OCI-LY3 (cell line): ENCODE results near the gene MRNIP.

Experiments
- H2AFZ ChIP-seq: fragments of 200-600, 300-600 bp; shearing (Covaris generic); 2 replicates; pipeline ENCODE4 v1.6.0; 2014; ENCODE audit warnings: antibody characterized with exemption, low read depth, low read length
- H3K27ac ChIP-seq: fragments of 200-600, 300-600 bp; sonication (generic); 2 replicates; pipeline ENCODE4 v1.5.1; 2014; ENCODE audit warnings: mild to moderate bottlenecking, low read length, moderate library complexity, mixed read lengths
- H3K27me3 ChIP-seq: fragments of 200-600, 300-600 bp; sonication (generic); 2 replicates; pipeline ENCODE4 v1.6.1; 2014; ENCODE audit warnings: low read depth, low read length, mixed read lengths
- H3K36me3 ChIP-seq: fragments of 200-600, 300-600 bp; sonication (generic); replicated peaks from 2 replicates; pipeline ENCODE3; 2014; ENCODE audit warnings: low read depth, low read length, mixed read lengths
- H3K4me1 ChIP-seq: fragments of 300-600, 200-600 bp; sonication (generic); 2 replicates; pipeline ENCODE4 v1.6.1; 2014; ENCODE audit warnings: low read length, mixed read lengths
- H3K4me2 ChIP-seq: fragments of 200-600, 300-600 bp; sonication (generic); 2 replicates; pipeline ENCODE4 v1.6.1; 2014; ENCODE audit warnings: low read length, mixed read lengths
- H3K4me3 ChIP-seq: fragments of 300-600, 200-600 bp; sonication (generic); 2 replicates; pipeline ENCODE4 v1.5.1; 2014; ENCODE audit warnings: antibody characterized with exemption, mild to moderate bottlenecking, low read length, moderate library complexity
- H3K79me2 ChIP-seq: fragments of 300-600, 200-600 bp; shearing (Covaris generic); 2 replicates; pipeline ENCODE4 v1.6.1; 2014; ENCODE audit warnings: mild to moderate bottlenecking, low read length, mixed read lengths
- H3K9ac ChIP-seq: fragments of 300-600, 200-600 bp; shearing (Covaris generic); 2 replicates; pipeline ENCODE4 v1.6.0; 2014; ENCODE audit warnings: mild to moderate bottlenecking, low read length, moderate library complexity
- H3K9me3 ChIP-seq: fragments of 200-600, 300-600 bp; shearing (Covaris generic); 2 replicates; pipeline ENCODE4 v1.6.1; 2014; ENCODE audit warnings: low read length, mixed read lengths; ENCODE audit not compliant: insufficient read depth
- H4K20me1 ChIP-seq: fragments of 200-600, 300-600 bp; sonication (generic); 2 replicates; pipeline ENCODE4 v1.6.1; 2016; ENCODE audit warnings: low read length, mixed read lengths; ENCODE audit not compliant: insufficient read depth
- EZH2phosphoT487 ChIP-seq: fragments of 200-600 bp; shearing (Covaris generic); IDR thresholded peaks from 2 replicates; pipeline ENCODE4 v1.6.1; 2018; ENCODE audit warnings: antibody characterized with exemption, mixed run types, low read depth
- TF ChIP-seq, protein P1 (sequence below): fragments of 200-600, 300-600 bp; sonication (generic); IDR thresholded peaks from 2 replicates; pipeline ENCODE4 v1.5.1; 2014; ENCODE audit warnings: antibody characterized with exemption, low read length, low read depth

Gene MRNIP

DNA sequence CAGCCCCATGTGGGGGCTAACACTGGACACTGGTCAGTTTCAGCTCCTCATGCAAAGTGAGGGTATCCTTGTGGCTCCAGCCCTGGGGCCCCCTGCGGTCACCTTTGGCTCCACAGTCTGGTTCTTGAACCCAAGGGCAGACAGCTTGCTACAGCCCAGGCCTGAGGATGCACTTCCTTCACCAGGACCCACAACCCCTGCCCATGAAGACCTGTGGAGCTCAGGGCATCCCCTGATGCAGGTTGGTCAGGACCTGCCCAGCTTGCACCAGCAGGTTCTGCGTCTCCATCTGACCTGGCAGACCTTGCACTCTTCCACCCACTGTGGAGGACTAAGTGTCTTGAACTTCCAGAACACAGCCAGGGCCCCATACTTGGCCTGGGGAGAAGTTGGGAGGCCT lies 3.7 kb upstream of the MRNIP start:
- peaks cover 8% of the 10 kb centered on the region; the same call in 1 of the 2 replicates for H3K4me1 ChIP-seq
- no peak overlapping the region for H3K27ac ChIP-seq
- peaks cover 15% of the 10 kb centered on the region for H3K79me2 ChIP-seq
- no peak overlapping the region for H2AFZ ChIP-seq
- no peak overlapping the region for H3K4me2 ChIP-seq
- TF ChIP-seq, protein P1, sequence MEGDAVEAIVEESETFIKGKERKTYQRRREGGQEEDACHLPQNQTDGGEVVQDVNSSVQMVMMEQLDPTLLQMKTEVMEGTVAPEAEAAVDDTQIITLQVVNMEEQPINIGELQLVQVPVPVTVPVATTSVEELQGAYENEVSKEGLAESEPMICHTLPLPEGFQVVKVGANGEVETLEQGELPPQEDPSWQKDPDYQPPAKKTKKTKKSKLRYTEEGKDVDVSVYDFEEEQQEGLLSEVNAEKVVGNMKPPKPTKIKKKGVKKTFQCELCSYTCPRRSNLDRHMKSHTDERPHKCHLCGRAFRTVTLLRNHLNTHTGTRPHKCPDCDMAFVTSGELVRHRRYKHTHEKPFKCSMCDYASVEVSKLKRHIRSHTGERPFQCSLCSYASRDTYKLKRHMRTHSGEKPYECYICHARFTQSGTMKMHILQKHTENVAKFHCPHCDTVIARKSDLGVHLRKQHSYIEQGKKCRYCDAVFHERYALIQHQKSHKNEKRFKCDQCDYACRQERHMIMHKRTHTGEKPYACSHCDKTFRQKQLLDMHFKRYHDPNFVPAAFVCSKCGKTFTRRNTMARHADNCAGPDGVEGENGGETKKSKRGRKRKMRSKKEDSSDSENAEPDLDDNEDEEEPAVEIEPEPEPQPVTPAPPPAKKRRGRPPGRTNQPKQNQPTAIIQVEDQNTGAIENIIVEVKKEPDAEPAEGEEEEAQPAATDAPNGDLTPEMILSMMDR: no peak
- no peak for TF ChIP-seq EZH2phosphoT487
- H4K20me1 ChIP-seq: peaks cover 5% of the 10 kb centered on the region; the same call in 1 of the 2 replicates
- H3K36me3 ChIP-seq: peaks cover 47% of the 10 kb centered on the region
- H3K4me3 ChIP-seq: no peak overlapping the region
- H3K9me3 ChIP-seq: no peaks in the 10 kb centered on the region
- no peak overlapping the region for H3K9ac ChIP-seq
- no peaks in the 10 kb centered on the region for H3K27me3 ChIP-seq

DNA sequence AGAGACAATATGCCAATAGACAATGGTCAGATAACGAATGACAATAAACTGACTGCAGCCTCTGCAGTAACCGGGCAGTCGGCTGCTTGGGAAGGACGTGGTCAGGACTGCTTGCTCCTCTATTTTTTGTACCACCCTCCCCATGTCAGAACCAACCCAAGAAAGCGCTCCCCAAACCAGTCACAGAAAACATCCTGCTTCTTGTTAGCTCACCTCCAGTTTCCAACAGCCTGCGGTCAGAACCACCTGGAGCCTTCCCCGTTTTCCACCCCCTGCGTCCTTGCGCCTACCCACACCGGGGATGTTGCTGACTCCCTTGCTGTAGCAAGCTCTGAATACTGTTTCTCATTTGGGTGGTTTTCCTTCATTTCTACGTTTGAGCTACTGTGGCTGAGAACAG lies 1.7 kb upstream of the MRNIP start:
- Histone ChIP-seq H3K36me3 (peaks cover 39% of the 10 kb centered on the region), H3K4me3 (no peak overlapping the region), H3K4me1 (peaks cover 9% of the 10 kb centered on the region; the same call in 1 of the 2 replicates), H4K20me1 (no peaks in the 10 kb centered on the region), H3K79me2 (peaks cover 34% of the 10 kb centered on the region), H2AFZ (no peak overlapping the region), H3K9me3 (no peaks in the 10 kb centered on the region), H3K27me3 (no peaks in the 10 kb centered on the region), H3K9ac (no peak overlapping the region), H3K27ac (no peak overlapping the region), H3K4me2 (no peak overlapping the region)
- TF ChIP-seq EZH2phosphoT487: no peak
- TF ChIP-seq, protein P1: no peak

DNA sequence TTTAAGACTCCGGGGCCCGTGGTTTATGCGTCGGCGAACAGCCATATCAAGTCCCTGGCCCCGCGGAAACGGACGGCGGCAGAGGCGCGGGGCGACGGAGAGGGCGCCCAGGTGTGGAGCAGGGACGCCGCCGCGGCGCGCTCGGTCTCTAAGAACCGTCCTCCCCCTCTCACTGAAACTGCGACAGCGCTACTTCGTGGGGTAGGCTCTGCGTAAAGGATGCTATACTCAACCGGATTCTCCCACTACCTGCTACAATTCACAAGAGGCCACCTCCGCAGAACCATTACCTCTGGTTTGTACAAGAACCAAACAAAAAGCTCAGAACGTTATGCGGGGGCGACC lies 404 bp downstream of the MRNIP start:
- TF ChIP-seq EZH2phosphoT487: no peak
- TF ChIP-seq, protein P1: no peak

DNA sequence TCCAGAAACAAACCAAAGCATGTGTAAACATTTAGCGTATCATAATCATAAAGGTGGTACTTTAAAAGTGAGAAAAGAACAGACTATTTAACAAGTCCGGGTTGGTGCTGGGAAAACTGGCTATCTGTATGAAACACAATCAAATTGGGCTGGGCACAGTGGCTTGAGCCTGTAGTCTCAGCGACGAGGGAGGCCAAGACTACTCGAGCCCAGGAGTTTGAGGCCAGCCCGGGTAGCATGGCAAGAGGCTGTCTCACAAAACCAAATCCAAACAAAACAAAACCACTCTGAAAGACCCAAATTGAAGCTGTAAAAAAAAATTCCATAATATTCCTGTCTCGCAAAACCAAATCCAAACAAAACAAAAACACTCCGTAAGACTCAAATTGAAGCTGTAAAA lies 4.3 kb downstream of the MRNIP start:
- Histone ChIP-seq H3K79me2 (peaks cover 48% of the 10 kb centered on the region), H3K9ac (no peak overlapping the region), H4K20me1 (no peaks in the 10 kb centered on the region), H3K4me2 (no peak overlapping the region), H3K27ac (no peak overlapping the region), H2AFZ (no peak overlapping the region), H3K27me3 (no peaks in the 10 kb centered on the region), H3K9me3 (no peaks in the 10 kb centered on the region), H3K4me1 (peaks cover 22% of the 10 kb centered on the region), H3K4me3 (no peak overlapping the region), H3K36me3 (peaks cover 38% of the 10 kb centered on the region)
- TF ChIP-seq, protein P1: no peak
- TF ChIP-seq EZH2phosphoT487: no peak

More for the DNA sequence above, 404 bp downstream of the MRNIP start:
- H3K27ac ChIP-seq: peak overlapping the region; percentile 59
- peak overlapping the region; percentile 60 for H3K4me2 ChIP-seq
- H3K27me3 ChIP-seq: no peaks in the 10 kb centered on the region
- H3K36me3 ChIP-seq: peaks cover 29% of the 10 kb centered on the region
- peak overlapping the region; percentile 98 for H3K4me3 ChIP-seq
- peaks cover 45% of the 10 kb centered on the region for H3K79me2 ChIP-seq
- H3K4me1 ChIP-seq: peaks cover 14% of the 10 kb centered on the region
- peak overlapping the region; percentile 75; the same call in 1 of the 2 replicates for H2AFZ ChIP-seq
- H3K9ac ChIP-seq: peak overlapping the region; percentile 95
- no peaks in the 10 kb centered on the region for H4K20me1 ChIP-seq
- no peaks in the 10 kb centered on the region for H3K9me3 ChIP-seq
